MM.1S (cell line): Measurements from ENCODE around the gene TJP1.
A peak's percentile ranks its signal among the peaks of the same experiment; 100 is the strongest.

Source experiments
- DNase-seq: peaks from one replicate; pipeline ENCODE4 v3.0.0-alpha.2; 2015
- H2AFZ ChIP-seq: fragments of 300-600 bp; sonication (generic); 2 replicates; pipeline ENCODE4 v1.6.0; 2016; ENCODE audit warnings: antibody characterized with exemption, low read length
- H3F3A ChIP-seq: fragments of 300-600 bp; sonication (generic); 2 replicates; pipeline ENCODE4 v1.6.1; 2016; ENCODE audit warnings: mild to moderate bottlenecking, antibody characterized with exemption, low read length, moderate library complexity, mixed read lengths; ENCODE audit not compliant: insufficient read depth
- H3K27ac ChIP-seq: fragments of 300-600 bp; sonication (generic); 2 replicates; pipeline ENCODE4 v1.5.1; 2016; ENCODE audit warnings: mild to moderate bottlenecking, low read length
- H3K27me3 ChIP-seq: fragments of 300-600 bp; sonication (generic); replicated peaks from 2 replicates; pipeline ENCODE4 v1.6.0; 2016; ENCODE audit warnings: low read length; ENCODE audit not compliant: insufficient read depth
- H3K36me3 ChIP-seq: fragments of 300-600 bp; sonication (generic); replicated peaks from 2 replicates; pipeline ENCODE4 v1.6.1; 2016; ENCODE audit warnings: mild to moderate bottlenecking, low read length, mixed read lengths; ENCODE audit not compliant: insufficient read depth
- H3K4me1 ChIP-seq: fragments of 300-600 bp; sonication (generic); 2 replicates; pipeline ENCODE4 v1.6.1; 2016; ENCODE audit warnings: low read length, mixed read lengths
- H3K4me2 ChIP-seq: fragments of 300-600 bp; sonication (generic); 2 replicates; pipeline ENCODE4 v1.6.0; 2016; ENCODE audit warnings: low read depth, low read length
- H3K4me3 ChIP-seq: fragments of 300-600 bp; sonication (generic); 2 replicates; pipeline ENCODE4 v1.5.1; 2016; ENCODE audit warnings: low read length, mixed read lengths
- H3K79me2 ChIP-seq: fragments of 300-600 bp; sonication (generic); 2 replicates; pipeline ENCODE4 v1.6.1; 2016; ENCODE audit warnings: mixed run types, low read length, mixed read lengths
- H3K9ac ChIP-seq: fragments of 300-600 bp; sonication (generic); 2 replicates; pipeline ENCODE4 v1.6.1; 2016; ENCODE audit warnings: low read length, mixed read lengths
- H3K9me2 ChIP-seq: fragments of 300-600 bp; sonication (generic); replicated peaks from 2 replicates; pipeline ENCODE4 v1.6.1; 2016; ENCODE audit warnings: mild to moderate bottlenecking, low read length, mixed read lengths; ENCODE audit not compliant: insufficient read depth
- H3K9me3 ChIP-seq: fragments of 300-600 bp; sonication (generic); replicated peaks from 2 replicates; pipeline ENCODE4 v1.6.1; 2016; ENCODE audit warnings: mild to moderate bottlenecking, low read length, mixed read lengths; ENCODE audit not compliant: insufficient read depth
- H4K20me1 ChIP-seq: fragments of 300-600 bp; sonication (generic); 2 replicates; pipeline ENCODE4 v1.6.1; 2016; ENCODE audit warnings: mild to moderate bottlenecking, low read length, moderate library complexity, mixed read lengths; ENCODE audit not compliant: insufficient read depth
- EZH2 ChIP-seq: fragments of 300-600 bp; sonication (generic); optimal IDR thresholded peaks from 2 replicates; pipeline ENCODE3; 2017; ENCODE audit warnings: low read depth, mild to moderate bottlenecking, antibody characterized with exemption, low read length, mixed read lengths
- EZH2phosphoT487 ChIP-seq: fragments of 300-600 bp; sonication (generic); IDR thresholded peaks from 2 replicates; pipeline ENCODE4 v1.6.1; 2018; ENCODE audit warnings: antibody characterized with exemption, low read length
- TF ChIP-seq, protein P1 (sequence below): fragments of 300-600 bp; sonication (generic); IDR thresholded peaks from 2 replicates; pipeline ENCODE4 v1.5.1; 2016; ENCODE audit warnings: antibody characterized with exemption, low read length, mixed read lengths

TJP1 gene

DNA sequence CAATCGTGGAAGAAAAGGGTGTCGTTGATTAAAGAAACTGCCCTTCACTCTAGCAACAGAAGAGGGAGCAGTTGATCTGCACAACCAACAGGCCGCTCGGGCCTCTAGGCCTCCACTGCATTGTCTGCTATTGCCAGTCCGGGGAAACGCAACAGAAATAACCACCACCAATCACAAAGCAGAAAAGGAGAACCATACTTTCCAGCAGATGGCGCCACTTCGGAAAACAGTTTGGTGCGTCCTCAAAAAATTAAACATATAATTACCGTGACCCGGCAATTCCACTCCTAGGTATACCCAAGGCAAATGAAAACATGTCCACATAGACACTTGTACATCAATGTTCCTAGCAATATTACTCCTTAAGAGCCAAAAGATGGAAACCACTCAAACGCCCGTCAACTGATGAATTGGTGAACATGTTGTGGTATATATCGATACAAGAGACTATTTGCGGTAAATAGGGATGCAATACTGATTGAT is 154.1 kb downstream of the TJP1 start:
- H3K27ac ChIP-seq = no peak overlapping the region
- H3K36me3 ChIP-seq = no peaks in the 10 kb centered on the region
- no peaks in the 10 kb centered on the region for H3K9me2 ChIP-seq
- H2AFZ ChIP-seq = no peak overlapping the region
- no peak for TF ChIP-seq EZH2
- TF ChIP-seq, protein P1, sequence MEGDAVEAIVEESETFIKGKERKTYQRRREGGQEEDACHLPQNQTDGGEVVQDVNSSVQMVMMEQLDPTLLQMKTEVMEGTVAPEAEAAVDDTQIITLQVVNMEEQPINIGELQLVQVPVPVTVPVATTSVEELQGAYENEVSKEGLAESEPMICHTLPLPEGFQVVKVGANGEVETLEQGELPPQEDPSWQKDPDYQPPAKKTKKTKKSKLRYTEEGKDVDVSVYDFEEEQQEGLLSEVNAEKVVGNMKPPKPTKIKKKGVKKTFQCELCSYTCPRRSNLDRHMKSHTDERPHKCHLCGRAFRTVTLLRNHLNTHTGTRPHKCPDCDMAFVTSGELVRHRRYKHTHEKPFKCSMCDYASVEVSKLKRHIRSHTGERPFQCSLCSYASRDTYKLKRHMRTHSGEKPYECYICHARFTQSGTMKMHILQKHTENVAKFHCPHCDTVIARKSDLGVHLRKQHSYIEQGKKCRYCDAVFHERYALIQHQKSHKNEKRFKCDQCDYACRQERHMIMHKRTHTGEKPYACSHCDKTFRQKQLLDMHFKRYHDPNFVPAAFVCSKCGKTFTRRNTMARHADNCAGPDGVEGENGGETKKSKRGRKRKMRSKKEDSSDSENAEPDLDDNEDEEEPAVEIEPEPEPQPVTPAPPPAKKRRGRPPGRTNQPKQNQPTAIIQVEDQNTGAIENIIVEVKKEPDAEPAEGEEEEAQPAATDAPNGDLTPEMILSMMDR = peak; percentile 82
- H4K20me1 ChIP-seq = no peaks in the 10 kb centered on the region
- H3F3A ChIP-seq = no peaks in the 10 kb centered on the region
- no peak overlapping the region for H3K4me2 ChIP-seq
- no peaks in the 10 kb centered on the region for H3K27me3 ChIP-seq
- no peaks in the 10 kb centered on the region for H3K79me2 ChIP-seq
- no peaks in the 10 kb centered on the region for H3K4me1 ChIP-seq
- H3K9ac ChIP-seq = no peak overlapping the region
- no peak overlapping the region for H3K4me3 ChIP-seq
- H3K9me3 ChIP-seq = no peaks in the 10 kb centered on the region
- peak; percentile 84 for DNase-seq

- TF ChIP-seq EZH2 (no peak), EZH2phosphoT487 (no peak)
- TF ChIP-seq, protein P1 = no peak
- Histone ChIP-seq H3K79me2 (no peaks in the 10 kb centered on the region), H3K4me1 (no peaks in the 10 kb centered on the region), H3K4me3 (no peak overlapping the region), H3K27me3 (no peaks in the 10 kb centered on the region), H3K36me3 (no peaks in the 10 kb centered on the region), H3K9me3 (no peaks in the 10 kb centered on the region), H4K20me1 (no peaks in the 10 kb centered on the region), H2AFZ (no peak overlapping the region), H3K9me2 (no peaks in the 10 kb centered on the region), H3K4me2 (no peak overlapping the region), H3K9ac (no peak overlapping the region), H3K27ac (no peak overlapping the region), H3F3A (no peaks in the 10 kb centered on the region)
- DNase-seq = no peak
Measured at GRCh38 chr15:29666241-29666640, 156.0 kb downstream of the TJP1 start.

DNA sequence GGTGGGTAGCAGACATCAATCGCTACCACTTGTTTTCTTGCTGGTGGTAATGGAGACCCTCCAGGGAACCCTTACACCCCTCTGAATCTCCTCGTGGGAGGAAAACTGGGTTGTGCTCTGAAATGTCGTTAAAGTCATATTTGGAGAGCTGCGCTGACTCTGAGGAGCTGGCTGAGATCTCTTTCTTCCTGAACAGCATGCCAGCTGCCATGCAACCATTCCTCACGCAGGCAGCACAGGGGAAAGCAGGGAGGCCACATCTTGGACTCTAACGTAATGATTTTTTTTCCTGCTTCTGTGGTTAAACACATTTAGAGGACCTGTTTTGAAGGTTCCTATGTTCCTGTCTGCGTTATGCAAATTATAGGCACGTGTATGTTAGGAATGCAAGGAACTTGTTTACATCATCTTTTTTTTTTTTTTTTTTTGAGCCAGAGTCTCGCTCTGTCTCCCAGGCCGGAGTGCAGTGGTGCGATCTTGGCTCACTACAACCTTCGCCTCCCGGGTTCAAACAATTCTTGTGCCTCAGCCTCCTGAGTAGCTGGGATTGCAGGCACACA is 156.7 kb downstream of the TJP1 start:
- DNase-seq = no peak
- Histone ChIP-seq H3K79me2 (no peaks in the 10 kb centered on the region), H3K4me3 (no peak overlapping the region), H4K20me1 (no peaks in the 10 kb centered on the region), H3K27me3 (no peaks in the 10 kb centered on the region), H3K4me2 (no peak overlapping the region), H3F3A (no peaks in the 10 kb centered on the region), H2AFZ (no peak overlapping the region), H3K9me2 (no peaks in the 10 kb centered on the region), H3K27ac (no peak overlapping the region), H3K9ac (no peak overlapping the region), H3K4me1 (no peaks in the 10 kb centered on the region), H3K36me3 (no peaks in the 10 kb centered on the region), H3K9me3 (no peaks in the 10 kb centered on the region)
- TF ChIP-seq, protein P1 = no peak
